Panc1 (cell line): ENCODE measurements around the gene PPIL6. TPM values are rescaled to one million over a fixed set of nuclear protein-coding genes. Genes with fewer than 3 reads are reported as not detected.

ENCODE experiments used
- ATAC-seq: fragments of 200-7000 bp; cut with Tn5 transposase; 2 replicates; pipeline ENCODE4 v1.9.1; 2020; ENCODE audit warnings: mild to moderate bottlenecking, moderate library complexity
- BruUV-seq: library from RNA; stranded (reverse); fragments of 400-500 nt; replicated peaks from 2 replicates; lab custom pipeline; 2021; lab: Mats Ljungman, UMichigan
- CTCF ChIA-PET: fragments of 300-600 bp; sonication (Branson Sonifier 250); formaldehyde crosslinking; loops from one replicate; lab custom pipeline; 2022; ENCODE audit warnings: antibody characterized with exemption; lab: Charles Lee
- POLR2A ChIA-PET: fragments of 300-600 bp; sonication (Branson Sonifier 250); formaldehyde crosslinking; loops from one replicate; lab custom pipeline; 2022; ENCODE audit warnings: antibody characterized with exemption; lab: Charles Lee
- DNase-seq: peaks from one replicate; pipeline ENCODE4 v3.0.0-alpha.2; 2010; ENCODE audit warnings: low read depth, low spot score
- H3K27ac ChIP-seq: 2 replicates; pipeline ENCODE4 v1.5.1; 2011; ENCODE audit warnings: mild to moderate bottlenecking, low read length, inconsistent platforms
- H3K27me3 ChIP-seq: fragments of 200-500 bp; sonication (Bioruptor generic); 2 replicates; pipeline ENCODE4 v1.6.0; 2014; ENCODE audit warnings: low read length, inconsistent platforms; ENCODE audit not compliant: control insufficient read depth, insufficient read depth
- H3K36me3 ChIP-seq: fragments of 200-500 bp; sonication (Bioruptor generic); 2 replicates; pipeline ENCODE4 v1.5.1; 2014; ENCODE audit warnings: inconsistent platforms, mild to moderate bottlenecking, low read length, moderate library complexity; ENCODE audit not compliant: control insufficient read depth, insufficient read depth
- H3K4me1 ChIP-seq: 2 replicates; pipeline ENCODE4 v1.5.1; 2011; ENCODE audit warnings: inconsistent platforms, mild to moderate bottlenecking, low read length, moderate library complexity; ENCODE audit not compliant: control insufficient read depth, insufficient read depth
- H3K4me3 ChIP-seq, 2 experiments: 2 replicates each; pipeline ENCODE4 v1.5.1; 2011 to 2012; ENCODE audit warnings: low read depth in 2 of 2, low read length in 2 of 2, mild to moderate bottlenecking in 2 of 2, inconsistent platforms in 1 of 2, moderate library complexity in 1 of 2
- H3K9me3 ChIP-seq: fragments of 200-500 bp; sonication (Bioruptor generic); 2 replicates; pipeline ENCODE4 v1.5.1; 2014; ENCODE audit warnings: low read depth, mild to moderate bottlenecking, inconsistent platforms, low read length, moderate library complexity; ENCODE audit not compliant: control insufficient read depth, insufficient read depth
- CTCF ChIP-seq: fragments of 450-650 bp; IDR thresholded peaks from 2 replicates; pipeline ENCODE4 v1.5.1; 2017; ENCODE audit warnings: mild to moderate bottlenecking
- POLR2AphosphoS5 ChIP-seq: IDR thresholded peaks from 2 replicates; pipeline ENCODE4 v1.6.1; 2012; ENCODE audit warnings: mild to moderate bottlenecking, low read depth, low read length, moderate library complexity
- REST ChIP-seq, 2 experiments: IDR thresholded peaks; 2 replicates each; pipeline ENCODE4 v1.6.1; 2011 to 2012; ENCODE audit warnings: low read depth in 2 of 2, control low read depth in 1 of 2, low read length in 1 of 2, mild to moderate bottlenecking in 1 of 2, moderate library complexity in 1 of 2; ENCODE audit not compliant: insufficient read depth in 1 of 2
- SIN3A ChIP-seq: IDR thresholded peaks from 2 replicates; pipeline ENCODE4 v1.6.1; 2012; ENCODE audit warnings: low read depth, mild to moderate bottlenecking, low read length, moderate library complexity, borderline replicate concordance; ENCODE audit not compliant: insufficient read depth
- TCF7L2 ChIP-seq: IDR thresholded peaks from 2 replicates; pipeline ENCODE4 v1.6.1; 2011; ENCODE audit warnings: mild to moderate bottlenecking, low read depth, low read length, inconsistent platforms
- in situ Hi-C: cut with HindIII; loops from 2 replicates; pipeline ENCODE4 v1.10.0; 2016; ENCODE audit warnings: low sequenced_read_pairs, low pct_unique_long_range_greater_than_20kb
- intact Hi-C: fragments of 100-400 bp; cut with micrococcal nuclease; formaldehyde crosslinking; loops from one replicate; pipeline ENCODE4 v1.10.0; 2022; ENCODE audit not compliant: unreplicated experiment
- total RNA-seq: library from RNA; stranded (reverse); gene quantifications from one replicate; pipeline ENCODE4 v1.2.1, GENCODE V29; 2021; ENCODE audit not compliant: unreplicated experiment

The PPIL6 gene
- total RNA-seq, 1 experiment from 2014 or later: 2.2 TPM

DNA sequence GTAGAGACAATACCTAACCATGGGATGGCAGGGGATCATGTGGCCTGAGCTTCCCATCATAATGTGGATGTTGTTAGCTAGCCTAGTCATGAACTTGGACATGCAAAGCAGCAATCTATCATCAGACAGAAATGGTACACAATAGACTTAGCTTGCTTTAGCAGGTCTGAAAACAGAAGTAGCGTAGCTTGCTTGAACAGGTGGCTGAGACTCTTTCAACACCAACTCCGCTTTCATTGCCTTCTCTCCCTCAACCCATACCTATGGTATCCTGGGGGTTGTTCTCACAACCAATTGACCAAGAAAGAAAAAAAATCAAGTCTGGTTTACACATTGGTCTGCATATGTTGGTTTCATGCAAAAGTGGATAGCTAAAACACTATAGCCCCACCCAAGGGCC is 81.2 kb downstream of the PPIL6 start:
- ATAC-seq (no peak), DNase-seq (no peak)
- intact Hi-C loops (no loop called here), in situ Hi-C loops (no loop called here)
- CTCF ChIA-PET: no interaction called here
- POLR2A ChIA-PET: no interaction called here
- Histone ChIP-seq H3K9me3 (peaks cover 16% of the 10 kb centered on the region; the same call in 1 of the 2 replicates), H3K27me3 (no peaks in the 10 kb centered on the region), H3K4me3 (no peak overlapping the region), H3K4me1 (no peaks in the 10 kb centered on the region), H3K27ac (no peak overlapping the region), H3K36me3 (peaks cover 7% of the 10 kb centered on the region; the same call in 1 of the 2 replicates)
- no TSS peak for BruUV-seq
- TF ChIP-seq REST (IDR thresholded peaks at IDR 0.05; ENCODE audit: insufficient read depth in 1 of 2, low read depth in 2 of 2, low read length in 1 of 2) (no peak), TCF7L2 (no peak), CTCF (no peak), POLR2AphosphoS5 (no peak), SIN3A (no peak)

GRCh38 chr6:109358204-109358603 is 82.2 kb downstream of the PPIL6 start:
- DNase-seq (no peak), ATAC-seq (no peak)
- Histone ChIP-seq H3K4me1 (no peaks in the 10 kb centered on the region), H3K9me3 (peaks cover 16% of the 10 kb centered on the region; the same call in 1 of the 2 replicates), H3K27ac (no peak overlapping the region), H3K27me3 (no peaks in the 10 kb centered on the region), H3K36me3 (peaks cover 7% of the 10 kb centered on the region; the same call in 1 of the 2 replicates), H3K4me3 (no peak overlapping the region)
- TF ChIP-seq TCF7L2 (no peak), REST (IDR thresholded peaks at IDR 0.05; ENCODE audit: insufficient read depth in 1 of 2, low read depth in 2 of 2, low read length in 1 of 2) (no peak), POLR2AphosphoS5 (no peak), CTCF (no peak), SIN3A (no peak)
- in situ Hi-C loops (no loop called here), intact Hi-C loops (no loop called here)
- CTCF ChIA-PET: no interaction called here
- no TSS peak for BruUV-seq
- POLR2A ChIA-PET: no interaction called here
